ENCODE data around the gene CCDC150. TPM values are rescaled to one million over a fixed set of nuclear protein-coding genes. Genes with fewer than 3 reads are reported as not detected.
"Not testable (repeated sequence)": the region's sequence is repeated elsewhere in the genome, so short reads cannot be mapped to it uniquely, and the experiment has no call there.

The CCDC150 gene
- 4.5 TPM for total RNA-seq

- DNase-seq (ENCODE audit: low spot score in 2 of 2) (peak; percentile 82 to 94), FAIRE-seq (no peak)
Measured at GRCh38 chr2:196639180-196640030, at the start of gene CCDC150. Gene CCDC150 (plus strand): TSS chr2:196639715. CDS start chr2:196639767, 52 bp downstream.

DNA sequence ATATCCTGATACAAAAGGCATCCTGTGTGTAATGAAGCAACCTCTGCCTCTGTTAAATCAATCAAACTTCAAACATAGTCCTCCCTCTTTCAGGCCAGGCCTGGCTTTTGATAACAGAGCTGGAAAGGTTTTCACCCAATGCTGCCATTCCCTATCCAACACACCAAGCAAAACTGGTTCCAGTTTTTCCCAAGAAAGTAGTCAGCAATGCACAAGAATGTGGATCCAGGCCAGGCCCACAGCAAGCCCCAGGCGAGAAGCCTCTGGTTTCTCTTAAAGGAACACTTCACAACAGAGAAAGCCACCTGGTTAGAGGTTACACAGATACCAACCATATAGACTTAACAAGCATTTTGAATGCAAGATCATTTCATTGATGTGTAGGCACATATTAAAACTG, 49.2 kb upstream of the CCDC150 start:
- FAIRE-seq (no peak), DNase-seq (ENCODE audit: low spot score in 2 of 2) (no peak)

DNA sequence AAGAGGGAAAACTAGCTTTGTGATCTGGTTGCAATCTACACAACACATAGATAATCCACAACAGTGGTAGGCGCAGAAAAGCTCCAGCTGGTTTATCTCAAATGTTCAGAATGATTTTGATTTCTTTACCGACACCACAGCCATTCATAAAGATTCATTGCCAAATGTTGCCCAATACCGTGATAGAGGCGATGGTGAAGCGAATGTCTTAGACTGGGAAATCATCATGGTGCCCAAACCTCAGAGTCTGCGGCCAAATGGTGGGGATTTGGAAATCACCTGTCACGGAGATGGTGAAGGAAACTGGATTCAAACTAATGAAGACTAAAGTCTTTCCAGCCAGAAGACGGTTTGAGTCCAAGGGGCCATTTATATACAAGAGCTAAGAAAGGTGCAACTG, 48.5 kb upstream of the CCDC150 start:
- FAIRE-seq (no peak), DNase-seq (ENCODE audit: low spot score in 2 of 2) (no peak)

GRCh38 chr2:196591621-196592022, 47.9 kb upstream of the CCDC150 start:
- no peak for FAIRE-seq
- peak in 1 of 2 donors; percentile 50 for DNase-seq (ENCODE audit: low spot score in 2 of 2)

DNA sequence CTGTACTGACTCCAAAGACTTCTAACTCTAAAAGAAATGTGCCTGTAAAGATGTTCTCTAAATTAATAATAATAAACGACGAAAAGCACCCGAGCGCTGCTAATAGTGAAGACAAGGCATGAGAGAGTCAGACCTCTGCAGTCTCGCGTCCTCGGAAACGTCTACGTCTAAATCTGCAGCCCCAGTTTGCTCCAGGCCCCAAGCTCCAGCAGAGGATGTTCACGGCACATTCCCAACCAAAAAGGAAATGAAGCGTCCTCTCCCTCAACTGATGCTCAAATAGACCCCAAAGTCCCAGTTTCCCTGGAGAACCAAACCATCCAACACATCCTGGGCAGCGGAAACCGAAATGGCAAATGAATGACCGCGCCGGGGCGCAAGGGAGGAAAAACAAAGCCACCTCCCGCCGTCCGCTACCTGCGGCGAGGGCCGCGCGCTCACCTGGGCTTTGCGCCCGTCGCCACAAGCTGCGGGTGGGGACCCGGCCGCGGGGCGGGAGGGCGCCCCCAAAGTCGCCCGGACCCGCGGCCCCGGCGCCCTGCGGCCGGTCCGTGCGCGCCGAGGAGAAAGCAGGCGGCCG, 47.1 kb upstream of the CCDC150 start:
- FAIRE-seq (no peak), DNase-seq (ENCODE audit: low spot score in 2 of 2) (no peak)

GRCh38 chr2:196592911-196593881, 46.3 kb upstream of the CCDC150 start, which contains the start of gene HECW2:
Gene HECW2 (minus strand): TSS chr2:196593554.
- FAIRE-seq = no peak
- peak; percentile 58 to 79 for DNase-seq (ENCODE audit: low spot score in 2 of 2)

GRCh38 chr2:196594158-196594557, 45.4 kb upstream of the CCDC150 start:
- no peak for FAIRE-seq
- DNase-seq (ENCODE audit: low spot score in 2 of 2) = peak; percentile 35 to 66

DNA sequence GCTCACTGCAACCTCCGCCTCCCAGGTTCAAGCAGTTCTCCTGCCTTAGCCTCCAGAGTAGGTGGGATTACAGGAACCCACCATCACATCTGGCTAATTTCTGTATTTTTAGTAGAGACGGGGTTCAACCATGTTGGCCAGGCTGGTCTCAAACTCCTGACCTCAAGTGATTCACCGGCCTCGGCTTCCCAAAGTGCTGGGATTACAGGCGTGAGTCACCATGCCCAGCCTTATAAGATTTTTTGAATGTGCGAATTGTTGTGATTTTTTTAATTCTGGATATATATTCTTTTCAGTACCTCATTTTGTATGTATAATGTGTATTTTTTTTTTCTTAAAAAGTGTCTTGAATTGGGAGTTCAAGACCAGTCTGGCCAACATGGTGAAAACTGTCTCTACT, 42.0 kb upstream of the CCDC150 start:
- no peak for FAIRE-seq
- no peak for DNase-seq (ENCODE audit: low spot score in 2 of 2)

DNA sequence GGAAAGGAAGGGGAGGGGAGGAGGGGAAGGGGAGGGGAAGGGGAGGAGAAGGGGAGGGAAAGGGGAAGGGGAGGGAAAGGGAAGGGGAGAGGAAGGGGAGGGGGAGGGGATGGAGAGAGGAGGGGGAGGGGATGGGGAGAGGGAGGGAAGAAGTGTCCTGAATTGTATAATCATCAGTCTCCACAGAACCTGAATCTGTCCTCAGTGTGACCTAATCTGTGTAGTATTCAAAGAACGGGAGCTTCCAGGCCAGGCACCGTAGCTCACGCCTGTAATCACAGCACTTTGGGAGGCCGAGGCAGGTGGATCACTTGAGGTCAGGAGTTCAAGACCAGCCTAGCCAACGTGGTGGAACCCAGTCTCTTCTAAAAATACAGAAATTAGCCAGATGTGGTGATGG, 41.1 kb upstream of the CCDC150 start:
- no peak for DNase-seq (ENCODE audit: low spot score in 2 of 2)
- FAIRE-seq = no peak

DNA sequence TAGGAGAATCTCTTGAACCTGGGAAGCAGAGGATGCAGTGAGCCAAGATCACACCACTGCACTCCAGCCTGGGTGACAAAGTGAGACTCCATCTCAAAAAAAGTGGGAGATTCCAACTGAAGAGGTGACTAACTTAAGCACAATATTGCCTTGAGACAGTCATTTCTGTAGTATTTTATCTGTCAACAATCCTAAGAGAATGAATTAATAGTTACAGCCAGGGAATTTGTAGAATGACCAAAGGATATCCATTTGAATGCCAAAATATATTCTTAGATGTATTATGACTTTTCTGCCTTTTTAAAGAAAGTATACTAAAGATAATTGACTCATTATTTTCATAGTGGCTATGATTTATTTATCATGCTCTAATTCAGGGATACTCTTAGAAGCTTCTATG, 40.7 kb upstream of the CCDC150 start:
- FAIRE-seq (no peak), DNase-seq (ENCODE audit: low spot score in 2 of 2) (no peak)

- no peak for FAIRE-seq
Measured at GRCh38 chr2:196601430-196602306, 37.8 kb upstream of the CCDC150 start.

DNA sequence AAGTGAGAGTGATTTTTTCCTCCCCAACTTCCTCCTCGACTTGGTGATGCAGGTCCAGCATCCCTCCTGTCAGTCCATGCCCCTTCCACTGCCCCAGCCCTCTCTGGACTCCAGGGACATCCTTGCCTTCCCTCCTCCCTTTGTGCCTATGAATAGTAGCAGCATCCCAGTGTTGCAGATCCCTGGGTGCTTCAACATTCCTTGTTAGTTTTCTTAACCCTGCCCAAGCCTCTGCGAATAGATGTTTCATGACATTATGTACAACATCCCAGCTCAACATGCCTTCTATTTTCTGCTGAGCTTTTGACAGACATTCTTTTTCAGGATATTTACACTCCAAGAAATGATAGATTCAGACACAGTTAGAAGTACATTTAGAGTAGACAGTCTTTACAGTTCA, 35.3 kb upstream of the CCDC150 start:
- FAIRE-seq (no peak), DNase-seq (ENCODE audit: low spot score in 2 of 2) (no peak)

More at GRCh38 chr2:196601430-196602306, 37.8 kb upstream of the CCDC150 start:
- no peak for DNase-seq (ENCODE audit: low spot score in 2 of 2)

DNA sequence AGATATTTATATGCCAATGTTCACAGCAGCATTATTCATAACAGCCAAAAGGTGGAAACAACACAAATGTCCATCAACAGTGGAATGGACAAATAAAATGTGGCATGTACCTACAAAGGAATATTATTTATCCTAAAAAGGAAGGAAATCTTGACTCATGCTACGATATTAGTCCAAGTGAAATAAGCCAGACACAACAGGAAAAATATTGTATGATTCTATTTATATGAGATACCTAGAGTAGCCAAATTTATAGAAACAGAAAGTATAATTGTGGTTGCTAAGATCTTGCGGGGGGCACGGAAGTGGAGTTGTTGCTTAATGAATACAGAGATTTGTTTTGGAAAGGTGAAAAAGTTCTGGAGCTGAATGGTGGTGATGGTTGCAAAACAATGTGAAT, 33.0 kb upstream of the CCDC150 start:
- FAIRE-seq = no peak
- no peak for DNase-seq (ENCODE audit: low spot score in 2 of 2)

- FAIRE-seq = no peak
- no peak for DNase-seq (ENCODE audit: low spot score in 2 of 2)
Measured at GRCh38 chr2:196607073-196607472, 32.4 kb upstream of the CCDC150 start.

GRCh38 chr2:196607896-196608295, 31.6 kb upstream of the CCDC150 start:
- DNase-seq (ENCODE audit: low spot score in 2 of 2); FAIRE-seq: not testable (repeated sequence)

- FAIRE-seq (no peak), DNase-seq (ENCODE audit: low spot score in 2 of 2) (no peak)
Measured at GRCh38 chr2:196609806-196610205, 29.7 kb upstream of the CCDC150 start.

GRCh38 chr2:196610796-196611195, 28.7 kb upstream of the CCDC150 start:
- DNase-seq (ENCODE audit: low spot score in 2 of 2) (no peak), FAIRE-seq (no peak)

GRCh38 chr2:196613302-196613701, 26.2 kb upstream of the CCDC150 start:
- no peak for DNase-seq (ENCODE audit: low spot score in 2 of 2)

DNA sequence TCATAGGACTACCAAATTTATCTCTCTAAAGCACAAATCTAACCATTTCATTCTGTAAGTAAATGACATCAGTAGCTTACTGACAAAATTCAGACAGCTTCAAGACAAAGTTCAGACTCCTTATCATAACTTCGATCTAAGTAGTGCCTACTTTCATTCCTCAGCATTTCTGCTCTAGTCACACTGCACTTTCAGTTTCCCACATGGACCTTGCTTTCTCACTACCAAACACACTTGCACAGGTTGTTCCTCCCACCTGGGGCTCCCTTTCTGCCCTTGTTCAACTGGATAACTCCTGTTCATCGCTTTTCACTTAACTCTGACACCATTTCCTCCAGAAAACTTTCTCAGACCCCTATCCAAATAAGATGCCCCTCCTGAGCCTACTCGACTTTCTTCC, 22.1 kb upstream of the CCDC150 start:
- DNase-seq (ENCODE audit: low spot score in 2 of 2) (no peak), FAIRE-seq (no peak)

More at GRCh38 chr2:196613302-196613701, 26.2 kb upstream of the CCDC150 start:
- FAIRE-seq = no peak

DNA sequence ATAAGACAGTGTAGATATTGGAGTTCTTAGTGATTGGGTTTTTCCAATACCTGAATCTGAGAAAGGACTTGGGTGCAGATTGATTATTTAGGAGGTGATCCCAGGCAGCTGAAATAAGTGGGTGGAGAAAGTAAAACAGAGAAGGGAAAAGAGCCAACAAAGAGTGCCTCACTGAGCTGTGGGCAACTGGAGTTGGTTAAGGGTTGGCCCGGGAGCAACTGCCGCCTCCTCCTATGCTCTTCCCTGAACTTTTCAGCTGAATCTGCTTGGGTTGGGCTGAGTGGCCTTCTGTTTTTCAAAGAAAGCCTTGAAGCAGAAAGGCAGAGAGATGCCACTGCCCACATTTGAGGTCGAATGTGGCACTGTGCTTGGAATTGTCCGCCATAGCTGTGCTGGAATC, 20.9 kb upstream of the CCDC150 start:
- FAIRE-seq (no peak), DNase-seq (ENCODE audit: low spot score in 2 of 2) (no peak)
